HG03025 (cell line): ENCODE measurements around the gene PHLPP1.

ENCODE experiments used
- ATAC-seq: cut with Tn5 transposase; IDR thresholded peaks from one replicate; pipeline ENCODE4 v1.9.1; 2021; ENCODE audit warnings: mild to moderate bottlenecking, moderate library complexity; ENCODE audit not compliant: unreplicated experiment, low FRiP score

The PHLPP1 gene

GRCh38 chr18:62918361-62918760 lies 203.0 kb downstream of the PHLPP1 start:
- no peak for ATAC-seq

- no peak for ATAC-seq
These were observed 203.9 kb downstream of the PHLPP1 start for GRCh38 chr18:62919109-62919838.

- no peak for ATAC-seq
These were observed 209.8 kb downstream of the PHLPP1 start for GRCh38 chr18:62925031-62925688.

GRCh38 chr18:62928326-62928725 lies 213.0 kb downstream of the PHLPP1 start:
- ATAC-seq, result no peak

- no peak for ATAC-seq
These were observed 218.0 kb downstream of the PHLPP1 start for GRCh38 chr18:62933261-62933887.

GRCh38 chr18:62935994-62936393 lies 220.7 kb downstream of the PHLPP1 start:
- no peak for ATAC-seq

- ATAC-seq, result no peak
These were observed 221.7 kb downstream of the PHLPP1 start for GRCh38 chr18:62937065-62937464.

- ATAC-seq, result no peak
These were observed 222.7 kb downstream of the PHLPP1 start for GRCh38 chr18:62938006-62938405.

- no peak for ATAC-seq
These were observed 223.1 kb downstream of the PHLPP1 start for GRCh38 chr18:62938487-62938886.

- no peak for ATAC-seq
These were observed 224.1 kb downstream of the PHLPP1 start for GRCh38 chr18:62939433-62939832.

- ATAC-seq, result no peak
These were observed 224.6 kb downstream of the PHLPP1 start for GRCh38 chr18:62939926-62940325.

GRCh38 chr18:62942578-62942977 lies 227.2 kb downstream of the PHLPP1 start:
- ATAC-seq, result no peak

- no peak for ATAC-seq
These were observed 229.1 kb downstream of the PHLPP1 start for GRCh38 chr18:62944454-62944853.

- ATAC-seq, result no peak
These were observed 233.4 kb downstream of the PHLPP1 start for GRCh38 chr18:62948788-62949187.

- ATAC-seq, result no peak
These were observed 234.9 kb downstream of the PHLPP1 start for GRCh38 chr18:62950246-62950645.

- no peak for ATAC-seq
These were observed 237.5 kb downstream of the PHLPP1 start for GRCh38 chr18:62952807-62953206.

- no peak for ATAC-seq
These were observed 238.3 kb downstream of the PHLPP1 start for GRCh38 chr18:62953663-62954062.

- no peak for ATAC-seq
These were observed 239.0 kb downstream of the PHLPP1 start for GRCh38 chr18:62954366-62954765.

- ATAC-seq, result no peak
These were observed 242.6 kb downstream of the PHLPP1 start for GRCh38 chr18:62957885-62958472.

GRCh38 chr18:62959481-62959880 lies 244.1 kb downstream of the PHLPP1 start:
- no peak for ATAC-seq

GRCh38 chr18:62963507-62963906 lies 248.2 kb downstream of the PHLPP1 start:
- ATAC-seq, result no peak
